Measurements from ENCODE around the gene COMMD3.
"Not testable (repeated sequence)": the region's sequence is repeated elsewhere in the genome, so short reads cannot be mapped to it uniquely, and the experiment has no call there.

The COMMD3 gene

DNA sequence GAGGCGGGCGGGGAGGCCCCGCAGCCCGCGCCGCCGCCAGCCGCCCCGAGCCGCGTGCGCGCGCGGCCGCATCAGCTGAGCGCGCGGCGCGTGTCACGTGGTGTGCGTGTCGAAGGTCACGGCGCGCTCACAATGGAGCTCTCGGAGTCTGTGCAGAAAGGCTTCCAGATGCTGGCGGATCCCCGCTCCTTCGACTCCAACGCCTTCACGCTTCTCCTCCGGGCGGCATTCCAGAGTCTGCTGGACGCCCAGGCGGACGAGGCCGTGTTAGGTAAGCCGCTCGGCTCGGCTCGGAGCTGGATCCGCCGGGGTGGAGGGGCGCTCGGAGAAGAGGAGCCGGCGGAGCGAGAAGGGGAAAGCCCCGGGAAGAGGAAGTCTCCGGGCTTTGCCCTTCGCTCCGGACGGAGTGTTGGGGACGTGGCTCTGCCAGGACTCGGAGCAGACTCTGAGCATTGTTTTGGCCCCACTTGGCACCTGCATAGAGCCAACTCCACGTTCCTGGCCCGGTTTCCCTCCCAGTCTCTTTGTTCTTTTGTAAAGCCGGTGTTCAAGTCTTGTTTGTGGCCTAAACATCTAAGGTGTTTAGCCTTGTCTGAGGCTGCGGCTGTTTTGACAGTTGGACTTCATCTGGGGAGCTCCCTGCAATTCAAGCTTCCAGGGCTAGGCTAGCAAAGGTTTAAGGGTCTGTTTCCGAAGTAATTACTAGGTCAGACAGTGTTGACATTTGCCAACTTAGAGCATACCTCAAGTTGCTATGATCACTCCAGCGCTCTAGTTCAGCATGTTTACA, at the start of gene COMMD3:
Gene COMMD3 (plus strand): TSS at position 103 of the 790 bp plus-strand sequence. CDS start 30 bp downstream, at position 133.
- peak; percentile 69 for DNase-seq

DNA sequence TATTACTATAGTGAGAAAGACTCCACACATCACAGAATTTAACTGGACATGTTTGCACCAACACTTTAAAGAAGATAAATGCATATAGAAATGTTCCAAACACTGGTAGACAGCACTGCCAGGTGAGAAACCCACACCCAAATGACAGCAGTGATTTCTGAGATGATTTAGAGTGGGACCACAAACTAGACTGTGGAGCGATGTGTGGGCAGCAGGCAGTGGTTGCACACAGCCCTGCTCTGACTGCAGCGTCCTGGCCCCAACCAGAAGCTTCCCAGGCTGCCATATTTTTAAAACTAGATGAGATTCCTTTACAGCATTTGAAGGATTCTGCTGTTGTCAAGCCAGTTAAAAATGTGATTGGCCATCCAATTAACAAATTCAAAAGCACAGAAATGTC, 47.7 kb upstream of the COMMD3 start:
- no peak for DNase-seq

DNA sequence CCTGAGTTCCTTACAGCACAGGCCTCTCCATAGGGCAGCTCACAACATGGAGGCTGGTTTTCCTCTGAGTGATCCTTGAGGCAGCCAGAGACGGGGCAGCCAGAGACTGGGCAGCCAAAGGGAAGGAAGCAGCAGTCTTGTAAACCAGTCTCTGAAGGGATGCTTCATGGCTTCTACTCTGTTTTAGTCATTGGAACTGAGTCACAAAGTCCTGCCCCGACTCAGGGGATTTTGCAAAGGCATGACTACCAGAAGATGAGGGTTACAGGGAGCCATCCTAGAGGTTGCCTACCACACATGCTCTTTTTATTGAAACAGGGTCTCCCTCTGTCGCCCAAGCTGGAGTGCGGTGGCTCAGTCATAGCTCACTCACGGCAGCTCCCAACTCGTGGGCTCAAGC, 44.4 kb upstream of the COMMD3 start:
- no peak for DNase-seq

DNA sequence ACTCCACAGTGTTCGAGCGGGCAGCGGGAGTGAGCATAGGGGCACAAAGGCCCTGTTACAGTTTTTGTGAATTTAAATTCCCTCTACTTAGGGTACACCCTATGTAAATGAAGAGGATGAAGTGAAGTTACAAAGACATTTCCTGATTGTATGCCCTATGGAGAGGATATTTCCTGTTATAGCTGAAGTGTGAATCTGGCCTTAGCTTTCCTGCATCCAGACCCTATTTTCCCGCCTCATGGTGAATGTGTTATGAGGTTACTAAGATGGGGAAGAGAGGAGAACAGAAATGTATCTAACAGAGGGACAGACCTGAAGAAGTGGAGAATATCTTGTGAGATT, 37.8 kb upstream of the COMMD3 start:
- no peak for DNase-seq

DNA sequence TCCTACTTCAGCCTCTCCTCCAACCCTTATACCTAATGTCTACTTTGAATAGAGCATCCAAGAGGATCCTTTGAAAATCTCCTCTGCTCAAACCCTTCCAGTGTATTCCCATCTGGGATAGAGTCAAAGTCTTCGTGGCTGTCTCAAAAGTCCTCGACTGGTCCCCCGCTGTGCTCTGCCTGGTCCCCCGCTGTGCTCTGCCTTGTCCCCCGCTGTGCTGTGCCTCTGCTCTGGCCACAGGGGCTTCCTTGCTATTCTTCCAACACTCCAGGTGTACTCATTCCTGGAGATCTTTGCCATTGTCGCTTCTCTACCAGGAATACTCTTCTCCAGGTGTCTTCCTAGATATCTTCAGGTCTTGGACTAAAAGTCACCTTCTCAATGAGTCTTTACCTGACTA, 36.1 kb upstream of the COMMD3 start:
- no peak for DNase-seq

DNA sequence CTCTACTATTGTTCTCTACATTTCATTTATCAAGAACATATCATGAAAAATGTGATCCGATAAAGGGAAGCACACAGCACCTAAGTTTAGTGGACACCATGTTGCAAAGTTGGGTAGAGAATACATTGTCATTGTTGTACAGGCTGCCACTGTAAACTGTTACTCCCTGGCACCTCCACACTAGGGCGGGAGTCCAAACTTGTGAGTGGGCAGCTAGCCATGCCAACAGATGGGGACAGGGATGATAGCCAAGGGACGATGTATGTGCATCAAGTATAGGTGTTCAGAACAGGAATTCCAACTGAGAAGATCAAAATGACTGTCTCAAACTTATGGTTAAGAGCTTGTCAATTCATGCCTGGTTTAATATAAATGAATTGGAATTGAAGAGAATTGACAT, 31.1 kb upstream of the COMMD3 start:
- DNase-seq, result no peak

DNA sequence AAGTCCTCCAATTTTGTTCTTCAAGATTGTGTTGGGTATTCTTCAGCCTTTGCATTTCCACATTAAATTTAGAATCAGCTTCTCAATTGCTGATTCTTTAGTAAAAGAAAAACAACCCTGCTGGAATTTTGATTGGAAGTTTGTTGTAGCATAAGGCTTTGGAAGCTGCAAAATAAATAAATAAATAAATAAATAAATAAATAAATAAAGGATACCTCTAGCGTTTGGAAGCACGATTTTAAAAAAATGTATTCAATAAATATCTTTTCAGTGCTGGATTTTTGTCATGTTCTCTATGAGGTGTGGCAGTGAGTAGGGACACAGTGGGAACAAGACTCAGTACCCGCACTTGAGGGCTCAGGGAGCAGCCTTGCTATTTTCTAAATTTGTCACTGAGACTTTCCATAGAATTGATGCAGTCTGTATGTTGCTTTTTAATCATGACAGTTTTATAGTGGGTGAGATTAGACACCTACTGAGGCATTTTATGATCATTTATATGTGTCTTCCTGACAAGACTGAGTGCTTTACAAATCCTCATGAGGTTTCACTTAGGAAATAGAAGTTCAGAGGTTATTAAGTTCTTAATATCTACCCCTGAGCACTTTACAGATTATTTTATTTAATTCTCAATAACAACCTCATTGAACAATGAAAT, 22.3 kb upstream of the COMMD3 start:
- DNase-seq, result no peak

DNA sequence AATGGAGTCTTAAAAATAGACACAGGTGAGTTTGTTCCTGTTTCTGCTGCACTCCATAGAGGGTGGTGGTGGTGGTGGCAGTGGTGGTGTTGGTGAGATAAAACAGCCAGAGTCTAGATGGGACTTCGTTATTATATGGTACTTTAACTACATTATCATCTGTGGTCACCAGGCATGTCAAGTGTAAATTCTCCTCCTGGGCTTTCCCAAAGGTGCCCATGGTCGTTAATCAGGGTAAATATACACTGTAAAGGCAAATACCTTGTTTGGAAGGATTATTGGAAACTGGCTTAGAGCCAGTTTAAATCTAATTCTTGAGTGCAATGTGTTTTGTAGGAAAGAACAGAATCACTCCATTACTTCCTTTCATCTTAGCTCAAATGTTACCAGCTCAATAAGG, 21.5 kb upstream of the COMMD3 start:
- no peak for DNase-seq

DNA sequence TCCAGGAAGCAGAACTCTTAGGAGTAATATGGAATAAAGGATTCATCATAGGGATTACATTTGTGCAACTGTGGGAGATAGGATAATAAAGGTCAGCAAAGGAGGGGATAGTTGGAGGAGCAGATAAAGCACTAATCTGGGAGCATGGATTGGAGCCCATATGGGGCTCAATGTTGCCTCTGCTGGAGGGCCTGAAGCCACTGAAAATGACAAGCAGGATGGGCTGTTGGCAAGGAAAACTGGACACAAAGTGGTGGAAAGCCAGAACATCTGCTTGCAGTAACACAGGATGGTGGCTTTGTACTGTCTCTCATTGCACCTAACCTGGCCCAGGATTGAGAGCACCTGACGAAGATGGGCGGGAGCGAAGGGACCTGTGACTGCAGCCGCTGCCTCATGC, 15.0 kb upstream of the COMMD3 start:
- no peak for DNase-seq

DNA sequence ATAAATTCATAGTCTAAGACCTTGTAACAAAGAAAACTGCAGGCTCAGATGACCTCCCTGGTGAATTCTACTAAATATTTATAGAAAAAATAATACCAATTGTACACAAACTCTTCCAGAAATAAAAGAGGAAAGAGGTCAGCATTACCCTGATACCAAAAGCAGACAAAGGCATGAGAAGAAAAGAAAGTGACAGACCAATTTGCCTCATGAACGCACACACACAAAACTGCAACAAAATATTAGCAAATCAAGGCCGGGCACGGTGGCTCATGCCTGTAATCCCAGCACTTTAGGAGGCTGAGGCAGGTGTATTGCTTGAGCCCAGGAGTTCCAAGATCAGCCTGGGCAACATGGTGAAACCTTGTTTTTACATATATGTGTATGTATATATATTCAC, 12.7 kb upstream of the COMMD3 start:
- no peak for DNase-seq

DNA sequence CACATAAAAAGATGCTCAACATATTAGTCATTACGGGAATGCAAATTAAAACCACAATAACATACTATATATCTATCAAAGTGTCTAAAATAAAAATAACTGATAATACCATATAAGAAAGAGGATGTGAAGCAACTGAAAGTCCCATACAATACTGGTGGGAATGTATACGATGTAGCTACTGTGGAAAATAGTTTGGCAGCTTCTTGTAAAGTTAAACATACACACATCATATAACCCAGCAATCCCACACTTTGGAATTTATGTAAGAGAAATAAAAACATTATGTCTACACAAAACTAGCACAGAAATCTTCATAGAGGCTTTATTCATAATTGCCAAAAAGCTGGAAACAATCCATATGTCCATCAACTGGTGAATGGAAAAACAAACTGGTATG, 10.5 kb upstream of the COMMD3 start:
- no peak for DNase-seq

DNA sequence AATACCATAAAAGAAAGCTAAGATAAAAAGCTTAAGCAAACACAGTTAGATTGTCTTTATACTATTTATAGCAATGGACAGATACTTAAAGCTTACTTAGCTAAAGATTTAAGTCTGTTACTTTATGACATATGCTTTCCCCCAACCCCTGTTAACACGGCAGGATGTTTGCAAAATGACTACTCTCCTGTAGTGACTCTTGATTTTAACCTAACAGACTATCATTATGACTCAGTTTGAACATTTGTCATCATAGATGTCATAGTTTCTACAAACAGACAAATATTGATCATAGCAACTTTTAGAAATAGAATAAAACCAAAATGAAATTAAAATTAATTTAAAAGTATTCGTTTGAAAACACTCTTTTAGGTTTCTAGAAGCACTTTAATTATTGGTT, 7.8 kb upstream of the COMMD3 start:
- DNase-seq, result no peak

DNA sequence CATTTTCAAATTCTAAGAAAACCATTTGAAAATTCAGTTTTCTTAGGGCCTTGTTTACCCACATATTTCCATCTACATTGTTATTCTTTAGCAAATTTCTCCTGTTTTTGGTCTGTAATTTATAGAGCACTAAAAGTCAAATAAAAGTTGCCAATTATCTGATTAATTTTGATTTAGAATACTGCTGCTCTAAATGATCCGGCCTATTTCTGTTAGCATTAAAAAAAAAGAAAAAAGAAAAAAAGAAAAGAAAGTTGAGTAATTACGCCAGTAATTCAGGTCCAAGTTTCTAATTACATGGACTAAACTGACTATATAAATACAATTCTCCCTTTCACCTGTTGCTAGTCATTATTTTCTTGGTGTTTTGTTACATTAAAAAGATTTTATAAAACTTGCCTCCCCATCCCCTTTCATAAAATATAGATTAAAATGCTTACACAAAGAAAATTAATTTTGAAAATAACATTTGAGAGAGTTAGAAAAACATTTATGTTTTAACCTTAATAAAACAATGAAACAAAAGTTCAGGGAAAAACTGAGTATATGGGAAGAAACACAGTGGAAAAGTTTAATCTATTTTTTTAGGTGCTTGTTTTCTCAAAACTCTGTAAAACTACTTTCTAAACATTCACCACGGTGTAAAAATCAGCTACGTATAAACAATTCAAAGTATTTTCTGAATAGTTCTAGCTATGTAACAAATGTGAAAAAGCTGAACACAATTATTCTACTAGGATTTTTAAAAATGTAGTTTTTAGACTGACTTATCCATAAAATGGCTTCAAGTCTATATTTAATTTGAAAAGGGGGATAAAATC, 6.8 kb upstream of the COMMD3 start:
- no peak for DNase-seq

DNA sequence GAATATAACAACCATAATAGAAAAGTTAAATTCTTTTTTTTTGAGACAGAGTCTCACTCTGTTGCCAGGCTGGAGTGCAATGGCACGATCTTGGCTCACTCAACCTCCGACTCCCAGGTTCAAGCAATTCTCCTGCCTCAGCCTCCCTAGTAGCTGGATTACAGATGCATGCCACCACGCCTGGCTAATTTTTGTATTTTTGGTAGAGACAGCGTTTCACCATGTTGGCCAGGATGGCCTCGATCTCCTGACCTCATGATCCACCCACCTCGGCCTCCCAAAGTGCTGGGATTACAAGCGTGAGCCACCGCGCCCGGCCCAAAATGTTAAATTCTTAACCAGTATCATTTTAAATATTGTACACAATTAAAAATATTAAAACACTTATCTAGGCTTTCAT, 6.2 kb upstream of the COMMD3 start:
- DNase-seq, result not testable (repeated sequence)

DNA sequence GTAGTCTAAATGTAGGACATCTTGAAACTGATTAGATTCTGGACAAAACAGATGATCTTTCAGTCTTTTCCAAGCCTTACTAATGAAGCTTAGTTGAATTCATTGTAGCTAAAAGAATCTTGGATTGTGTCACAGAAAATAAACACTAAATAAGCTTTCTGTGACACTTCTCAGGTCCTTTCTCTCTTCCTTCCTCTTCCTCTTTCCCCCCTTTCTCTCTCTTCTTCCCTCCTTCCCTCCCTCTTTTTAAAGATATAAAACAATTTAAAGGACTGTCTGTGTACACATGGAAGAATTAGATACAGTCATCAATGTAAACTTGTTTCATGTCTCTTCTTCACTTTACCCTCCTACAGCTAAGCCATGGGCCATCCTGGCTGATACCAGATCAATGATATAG, 5.3 kb upstream of the COMMD3 start:
- DNase-seq, result no peak

DNA sequence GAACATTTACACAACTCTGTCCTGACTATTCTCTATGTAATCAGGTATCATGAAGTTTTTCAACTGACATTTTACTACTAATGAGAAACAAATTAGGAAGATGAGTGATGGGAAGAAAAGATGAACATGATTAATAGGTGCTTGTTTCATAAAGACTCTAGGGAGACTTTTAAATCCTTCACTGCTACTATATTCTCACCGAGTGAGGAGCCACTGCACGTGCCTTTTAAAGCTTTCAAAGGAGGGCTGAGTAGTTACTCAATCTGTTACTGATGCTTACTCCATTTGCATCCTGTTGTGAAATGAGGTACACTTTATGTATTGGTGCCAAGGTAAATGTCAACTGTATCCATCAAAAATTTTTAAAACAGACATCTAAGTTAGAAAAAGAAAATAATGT, 1.3 kb upstream of the COMMD3 start:
- DNase-seq, result no peak

DNA sequence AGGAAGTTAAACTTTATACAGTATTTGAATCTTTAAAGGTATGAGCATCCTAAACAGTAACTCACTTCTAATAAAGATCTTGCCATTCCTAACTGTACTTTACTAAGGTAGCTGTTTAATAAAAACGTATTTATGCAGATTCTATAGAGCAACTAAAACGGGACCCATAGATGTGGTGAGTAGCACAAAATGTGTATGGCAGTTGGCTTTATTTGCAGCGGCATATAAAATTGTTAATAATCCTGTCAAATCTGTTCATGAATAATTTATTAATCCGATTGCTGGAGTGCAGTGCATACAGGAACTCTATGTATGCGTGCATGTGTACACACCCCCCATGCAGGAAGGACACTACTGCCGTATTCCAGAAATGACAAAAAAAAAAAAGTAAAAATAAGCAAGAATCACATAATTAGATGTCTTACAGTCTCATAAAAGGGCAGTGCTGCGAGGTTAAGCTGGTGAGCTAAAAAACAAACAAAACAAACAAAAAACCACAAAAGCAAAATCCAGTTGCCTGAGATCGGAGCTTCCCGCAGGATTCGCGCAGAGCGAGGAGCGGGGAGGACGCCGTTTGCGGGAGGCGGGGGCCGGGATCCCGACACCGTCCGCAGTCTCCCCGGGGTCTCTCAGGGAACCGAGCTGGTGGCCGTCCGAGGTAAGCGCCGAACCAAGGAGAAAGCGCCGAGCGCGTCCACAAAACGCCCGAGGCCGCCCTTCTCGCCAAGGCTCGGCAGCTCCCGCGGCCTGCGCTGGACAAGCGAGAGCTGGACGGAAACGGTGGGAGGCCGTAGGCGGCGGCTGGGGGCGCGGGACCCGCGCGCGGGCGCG, 518 bp upstream of the COMMD3 start:
- DNase-seq, result no peak

DNA sequence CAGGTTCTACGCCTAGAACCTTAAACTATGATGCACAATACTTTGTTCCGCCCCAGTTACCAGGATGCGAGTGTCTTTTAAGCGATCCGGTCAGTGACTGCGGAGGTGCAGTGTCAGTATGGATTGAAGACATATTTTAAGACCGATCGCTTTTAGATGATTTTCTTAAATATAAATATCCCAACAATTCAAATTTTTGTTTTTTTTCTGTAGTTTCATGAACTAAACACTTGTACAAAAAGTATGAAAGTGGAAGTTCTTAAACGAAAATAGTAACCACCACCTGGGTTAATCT, 835 bp downstream of the COMMD3 start:
- no peak for DNase-seq

DNA sequence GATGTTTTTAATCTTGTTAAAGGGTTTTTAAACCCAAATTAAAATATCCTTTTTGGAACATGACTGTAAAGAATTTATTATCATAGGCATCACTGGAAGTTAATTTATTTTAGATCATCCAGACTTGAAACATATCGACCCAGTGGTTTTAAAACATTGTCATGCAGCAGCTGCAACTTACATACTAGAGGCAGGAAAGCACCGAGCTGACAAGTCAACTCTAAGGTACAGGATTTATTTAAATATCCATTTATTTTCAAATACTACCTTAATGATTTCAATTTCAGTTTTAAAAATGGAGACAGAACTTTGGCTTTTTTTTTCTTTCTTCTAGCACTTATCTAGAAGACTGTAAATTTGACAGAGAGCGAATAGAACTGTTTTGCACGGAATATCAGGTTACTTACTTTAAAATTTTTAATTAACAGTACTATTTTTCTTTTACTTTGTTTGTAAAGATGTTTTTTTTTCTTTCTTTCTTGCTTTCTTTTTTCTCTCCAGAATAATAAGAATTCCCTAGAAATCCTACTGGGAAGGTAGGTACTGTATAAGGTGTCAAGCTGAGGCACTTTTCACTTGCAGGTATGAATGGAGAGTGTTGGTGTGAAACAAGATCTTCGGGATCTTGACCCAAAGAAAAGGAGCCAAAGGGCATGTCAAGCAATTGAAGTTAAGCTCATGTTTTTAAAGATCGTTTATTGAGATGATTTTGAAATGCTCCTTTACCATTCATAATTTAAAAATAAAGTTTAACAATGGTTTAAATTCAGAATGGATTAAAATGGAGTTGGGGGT, 1.8 kb downstream of the COMMD3 start:
- DNase-seq, result no peak

DNA sequence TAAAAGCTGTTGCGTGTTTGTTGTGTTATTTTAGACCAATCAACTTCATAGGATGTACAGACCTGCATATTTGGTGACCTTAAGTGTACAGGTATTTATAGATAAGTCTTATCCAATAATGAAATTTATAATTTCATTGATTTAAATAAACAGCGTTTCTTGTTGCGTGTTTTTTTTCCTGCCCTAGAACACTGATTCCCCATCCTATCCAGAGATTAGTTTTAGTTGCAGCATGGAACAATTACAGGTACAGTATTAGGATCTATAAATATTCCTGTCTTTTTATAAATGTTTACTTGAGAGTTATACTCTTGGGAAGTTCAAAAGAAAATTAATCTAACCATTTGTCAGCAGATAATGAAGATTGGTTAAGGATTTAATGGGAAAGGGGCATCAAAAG, 2.6 kb downstream of the COMMD3 start:
- no peak for DNase-seq

DNA sequence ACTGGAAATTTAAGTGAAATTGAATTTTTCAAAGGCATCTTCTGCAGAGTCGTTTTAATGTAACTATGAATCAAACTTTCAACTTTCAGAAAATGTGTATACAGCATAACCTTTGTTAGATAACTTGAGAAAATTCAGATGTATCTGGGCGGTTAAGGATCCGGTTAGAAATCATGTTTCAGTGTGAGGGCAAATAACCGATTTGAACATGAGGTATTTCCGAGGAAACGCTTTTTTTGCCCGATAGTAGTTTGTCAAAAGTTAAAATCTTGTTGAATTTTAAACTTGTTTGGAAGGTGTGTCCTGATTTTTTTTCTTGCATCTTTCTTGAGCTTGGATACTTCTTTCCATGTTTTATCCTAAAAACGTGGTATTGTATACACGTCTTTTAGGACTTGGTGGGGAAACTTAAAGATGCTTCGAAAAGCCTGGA, 3.4 kb downstream of the COMMD3 start:
- no peak for DNase-seq

DNA sequence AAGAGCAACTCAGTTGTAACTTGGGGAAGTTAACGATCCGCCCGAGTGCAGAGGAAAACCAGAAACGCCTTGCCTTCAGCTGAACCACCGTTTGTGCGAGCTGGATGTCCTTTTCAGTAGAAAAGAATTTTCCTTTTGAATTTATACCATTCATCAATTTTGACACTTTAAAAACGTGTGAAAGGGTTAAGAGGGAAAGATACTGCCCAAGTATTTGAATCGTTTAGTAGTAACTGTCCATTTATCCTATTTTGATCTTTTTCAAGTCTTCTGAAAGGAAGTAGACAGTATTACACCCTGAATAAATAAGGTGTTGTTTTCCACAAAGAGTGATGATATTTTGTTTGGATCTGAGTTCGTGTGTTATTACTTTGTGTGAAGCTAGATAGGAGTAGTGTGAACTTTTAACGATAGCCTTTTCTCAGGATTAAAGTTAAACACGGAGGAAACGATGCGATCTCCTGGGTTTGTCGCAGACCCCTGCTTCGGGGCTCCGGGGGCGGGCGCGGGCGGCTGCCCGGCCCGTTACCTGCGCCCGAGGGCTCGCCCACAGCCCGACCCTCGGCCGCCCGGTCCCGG, 3.9 kb downstream of the COMMD3 start:
- DNase-seq, result no peak

Measured in activated CD4-positive, alpha-beta T cell treated with anti-CD3 and anti-CD28 coated beads for 1 hour (primary cell).